ENCODE data around the gene COQ2.

COQ2 gene

GRCh38 chr4:83214079-83214478, 70.5 kb downstream of the COQ2 start:
- no peak for DNase-seq

Measured in NCI-H226 (cell line).